Left ventricle myocardium inferior (tissue), 1 donor: ENCODE results near the gene EPB41L4A. TPM values are rescaled to one million over a fixed set of nuclear protein-coding genes. Genes with fewer than 3 reads are reported as not detected.
A peak's percentile ranks its signal among the peaks of the same experiment; 100 is the strongest.
"Not testable (repeated sequence)": the region's sequence is repeated elsewhere in the genome, so short reads cannot be mapped to it uniquely, and the experiment has no call there.

ENCODE experiments used
- DNase-seq: peaks from one replicate; pipeline ENCODE4 v3.0.0-alpha.2; 2020
- H3K27ac ChIP-seq: fragments of 200-600 bp; replicated peaks from 2 replicates; pipeline ENCODE4 v1.8.0; 2021
- H3K27me3 ChIP-seq: fragments of 200-600 bp; 2 replicates; pipeline ENCODE4 v1.8.0; 2021; ENCODE audit warnings: low read depth
- H3K36me3 ChIP-seq: fragments of 200-600 bp; 2 replicates; pipeline ENCODE4 v1.8.0; 2021
- H3K4me1 ChIP-seq: fragments of 200-600 bp; 2 replicates; pipeline ENCODE4 v1.8.0; 2021
- H3K4me3 ChIP-seq: fragments of 200-600 bp; 2 replicates; pipeline ENCODE4 v1.8.0; 2021; ENCODE audit warnings: mild to moderate bottlenecking, moderate library complexity
- H3K9me3 ChIP-seq: fragments of 200-600 bp; replicated peaks from 2 replicates; pipeline ENCODE4 v1.8.0; 2021
- CTCF ChIP-seq: fragments of 200-600 bp; IDR thresholded peaks from 2 replicates; pipeline ENCODE4 v1.8.0; 2021; ENCODE audit warnings: antibody characterized with exemption, mild to moderate bottlenecking, borderline replicate concordance
- intact Hi-C: fragments of 100-400 bp; cut with micrococcal nuclease; formaldehyde crosslinking; loops from one replicate; pipeline ENCODE4 v1.11.0; 2022
- total RNA-seq: library from RNA; stranded (reverse); fragmentation: NEBNext Ultra II Directional; extraction: Animal tissue kit (Norgen Biotek cat#: 25700); gene quantifications from one replicate; pipeline ENCODE4 v1.2.1, GENCODE V29; 2021
- donor health status: DM: no; HTN: yes; CAD: no; lungs with severe emphysema.

EPB41L4A gene
- total RNA-seq, 1 donor from 2014 or later, result 17.8 TPM

- TF ChIP-seq CTCF, result no peak
- Histone ChIP-seq H3K36me3 (peaks cover 18% of the 10 kb centered on the region), H3K9me3 (no peaks in the 10 kb centered on the region), H3K27ac (peak overlapping the region; percentile 61), H3K27me3 (no peaks in the 10 kb centered on the region), H3K4me3 (peak overlapping the region; percentile 37), H3K4me1 (peaks cover 36% of the 10 kb centered on the region)
- intact Hi-C loops, result no loop called here
- peak; percentile 82 for DNase-seq
Measured at GRCh38 chr5:112228667-112229066, 190.4 kb downstream of the EPB41L4A start.

GRCh38 chr5:112227911-112228631 lies 191.0 kb downstream of the EPB41L4A start:
- Histone ChIP-seq H3K27me3 (no peaks in the 10 kb centered on the region), H3K4me1 (peaks cover 36% of the 10 kb centered on the region), H3K27ac (peak overlapping the region; percentile 61), H3K9me3 (no peaks in the 10 kb centered on the region), H3K4me3 (peak overlapping the region; percentile 37), H3K36me3 (peaks cover 12% of the 10 kb centered on the region)
- no peak for TF ChIP-seq CTCF
- no peak for DNase-seq
- intact Hi-C loops, result no loop called here

- intact Hi-C loops, result no loop called here
- Histone ChIP-seq H3K27ac (no peak overlapping the region), H3K9me3 (no peaks in the 10 kb centered on the region), H3K4me1 (peaks cover 39% of the 10 kb centered on the region), H3K27me3 (no peaks in the 10 kb centered on the region), H3K36me3 (no peaks in the 10 kb centered on the region), H3K4me3 (no peak overlapping the region)
- no peak for TF ChIP-seq CTCF
- DNase-seq, result no peak
Measured at GRCh38 chr5:112226215-112226614, 192.9 kb downstream of the EPB41L4A start.

GRCh38 chr5:112222997-112223396 lies 196.1 kb downstream of the EPB41L4A start:
- H3K9me3 ChIP-seq, DNase-seq, H3K27me3 ChIP-seq, intact Hi-C loops, H3K36me3 ChIP-seq, H3K27ac ChIP-seq, H3K4me3 ChIP-seq: not testable (repeated sequence)
- peaks cover 11% of the 10 kb centered on the region for H3K4me1 ChIP-seq

GRCh38 chr5:112221128-112221527 lies 197.9 kb downstream of the EPB41L4A start:
- H3K36me3 ChIP-seq, result no peaks in the 10 kb centered on the region
- no peak overlapping the region for H3K4me3 ChIP-seq
- no peak overlapping the region for H3K27ac ChIP-seq
- no peak for DNase-seq
- TF ChIP-seq CTCF, result no peak
- peaks cover 10% of the 10 kb centered on the region for H3K4me1 ChIP-seq
- intact Hi-C loops, result no loop called here
- no peaks in the 10 kb centered on the region for H3K27me3 ChIP-seq
- no peaks in the 10 kb centered on the region for H3K9me3 ChIP-seq

- Histone ChIP-seq H3K4me3 (no peak overlapping the region), H3K4me1 (peaks cover 10% of the 10 kb centered on the region), H3K27me3 (no peaks in the 10 kb centered on the region), H3K27ac (no peak overlapping the region), H3K36me3 (peaks cover 9% of the 10 kb centered on the region), H3K9me3 (no peaks in the 10 kb centered on the region)
- no peak for DNase-seq
- no peak for TF ChIP-seq CTCF
- intact Hi-C loops, result no loop called here
Measured at GRCh38 chr5:112219000-112219399, 200.1 kb downstream of the EPB41L4A start.
